Lower leg skin (tissue), 3 donors: ENCODE measurements around the gene ZMYND11.

Experiments used
- CTCF ChIP-seq, 3 donors: fragments of 450-650 bp; IDR thresholded peaks; one replicate each; pipeline ENCODE4 v1.5.1; 2016; ENCODE audit warnings: antibody characterized with exemption in 3 of 3, mild to moderate bottlenecking in 3 of 3, moderate library complexity in 2 of 3
- POLR2A ChIP-seq, 2 donors: fragments of 450-650 bp; IDR thresholded peaks; one replicate each; pipeline ENCODE4 v1.6.1; 2016 to 2017; ENCODE audit warnings: antibody characterized with exemption in 2 of 2, mild to moderate bottlenecking in 1 of 2, moderate library complexity in 1 of 2

GRCh38 chr10:235915-236314 lies 100.7 kb downstream of the ZMYND11 start:
- TF ChIP-seq CTCF (IDR thresholded peaks at IDR 0.05) (no peak), POLR2A (IDR thresholded peaks at IDR 0.05) (no peak)
